ENCODE data around the gene MUC6. TPM values are rescaled to one million over a fixed set of nuclear protein-coding genes. Genes with fewer than 3 reads are reported as not detected.

Gene MUC6
- total and polyA plus RNA-seq, 2 of the 8 experiments (the other 6 are each of a cell fraction or from before 2014, with no cell fraction given) = not detected

- H3K4me1 ChIP-seq (replicated peaks in 1 of 4; ENCODE audit: control insufficient read depth in 3 of 4, insufficient read depth in 4 of 4, low read length in 3 of 4) = peaks cover 0 to 2% (median 0%) of the 10 kb centered on the region in 4 experiments; a peak in 1 of 7 replicates
Measured at GRCh38 chr11:1019321-1019910, 17.1 kb downstream of the MUC6 start.

More at GRCh38 chr11:1019321-1019910, 17.1 kb downstream of the MUC6 start:
- Histone ChIP-seq H3K9me3 (ENCODE audit: insufficient read depth in 2 of 2, low read depth in 1 of 2, low read length in 1 of 2) (peaks cover 5 to 9% of the 10 kb centered on the region in 2 experiments; a peak in 2 of 4 replicates), H3K23ac (ENCODE audit: insufficient read length) (no peak overlapping the region), H3K4me2 (ENCODE audit: insufficient read depth in 1 of 2, low read depth in 2 of 2, low read length in 2 of 2) (no peak overlapping the region), H4K20me1 (replicated peaks in 1 of 2; ENCODE audit: control insufficient read depth in 1 of 2, insufficient read depth in 2 of 2, low read length in 2 of 2) (peaks cover 0 to 12% of the 10 kb centered on the region in 2 experiments), H3K27ac (ENCODE audit: low read depth, low read length) (no peak overlapping the region), H3K23me2 (ENCODE audit: low read depth, low read length) (peaks cover 10% of the 10 kb centered on the region), H3K9ac (replicated peaks in 1 of 4; ENCODE audit: extremely low read depth in 1 of 4, low read depth in 3 of 4, low read length in 3 of 4) (no peak overlapping the region), H3K79me2 (ENCODE audit: control insufficient read depth in 1 of 2, insufficient read depth in 2 of 2, low read length in 2 of 2) (no peaks in the 10 kb centered on the region), H3K56ac (replicated peaks; ENCODE audit: insufficient read length, low read depth, low read length) (no peak overlapping the region), H2BK20ac (ENCODE audit: low read length) (no peak overlapping the region), H2BK15ac (ENCODE audit: low read length) (no peak overlapping the region), H2AK5ac (ENCODE audit: low read depth, low read length) (no peak overlapping the region), H3K36me3 (ENCODE audit: control insufficient read depth in 2 of 4, insufficient read depth in 4 of 4, low read length in 3 of 4) (no peaks in the 10 kb centered on the region; a peak in 1 of 8 replicates), H4K91ac (replicated peaks; ENCODE audit: insufficient read length, low read length) (no peak overlapping the region), H4K5ac (ENCODE audit: insufficient read length, low read depth, low read length) (no peak overlapping the region), H2AFZ (ENCODE audit: low read length) (no peak overlapping the region), H2BK5ac (ENCODE audit: low read depth, low read length) (peak overlapping the region; percentile 75; the same call in 1 of the 2 replicates), H3K14ac (ENCODE audit: insufficient read length) (no peak overlapping the region), H2BK12ac (ENCODE audit: low read depth, low read length) (peak overlapping the region; percentile 60; the same call in 1 of the 2 replicates), H3K4ac (replicated peaks; ENCODE audit: insufficient read length, low read depth, low read length) (no peak overlapping the region), H2BK120ac (replicated peaks; ENCODE audit: low read depth, low read length) (no peak overlapping the region), H3K79me1 (ENCODE audit: low read depth, low read length) (peaks cover 10% of the 10 kb centered on the region), H3K27me3 (replicated peaks in 1 of 4; ENCODE audit: control insufficient read depth in 3 of 4, extremely low read depth in 1 of 4, insufficient read depth in 3 of 4, low read length in 3 of 4) (peaks cover 0 to 2% (median 0%) of the 10 kb centered on the region in 4 experiments; a peak in 1 of 7 replicates), H4K8ac (ENCODE audit: extremely low read depth, insufficient read depth, low read length) (no peak overlapping the region), H3K4me3 (ENCODE audit: extremely low read depth in 1 of 4, insufficient read depth in 2 of 4, low read depth in 3 of 4, low read length in 4 of 4) (no peak overlapping the region), H3K18ac (ENCODE audit: extremely low read depth, low read length) (no peak overlapping the region)
- ChIA-PET CTCF (ENCODE audit: partially characterized antibody) (interaction anchor here (0.9 kb wide), 1 partner anchor 32 kb away, joined by 3 read pairs; no protein-coding TSS in a partner anchor), POLR2A (ENCODE audit: partially characterized antibody) (interaction anchor here (1.4 to 1.9 kb wide), 2 partner anchors 17 to 173 kb away, joined by 3 to 4 read pairs; partner anchors contain the start of gene MUC6)
- WGBS, 2 experiments (ENCODE audit: extremely low coverage in 1 of 2, insufficient coverage in 1 of 2, insufficient read length in 1 of 2, insufficient replicate concordance in 2 of 2, low coverage in 1 of 2, low lambda C conversion rate in 2 of 2, missing lambda C conversion rate in 1 of 2) = 88% methylated on average over 21 of the region's 21 CpGs; no CpG with 5 or more reads in 1 of the 2 experiments
- FAIRE-seq (no peak), DNase-seq (ENCODE audit: low read depth in 1 of 2, low spot score in 2 of 2) (no peak)
- TF ChIP-seq RNF2 (IDR thresholded peaks at IDR 0.05; ENCODE audit: borderline replicate concordance, low read depth, low read length, missing control alignments, poor library complexity, severe bottlenecking) = no peak
- no peak for TF ChIP-seq POU5F1 (IDR thresholded peaks at IDR 0.05; ENCODE audit: low read depth, low read length)
- TF ChIP-seq BRCA1 (IDR thresholded peaks at IDR 0.05; ENCODE audit: low read depth, low read length) = no peak
- TF ChIP-seq SAP30 (IDR thresholded peaks at IDR 0.05; ENCODE audit: insufficient read depth, insufficient replicate concordance, low read length) = no peak
- TF ChIP-seq TEAD4 (IDR thresholded peaks at IDR 0.05; ENCODE audit: low read depth, low read length) = no peak
- TF ChIP-seq MAFK (IDR thresholded peaks at IDR 0.05; ENCODE audit: low read depth, low read length) = no peak
- no peak for TF ChIP-seq GABPA (IDR thresholded peaks at IDR 0.05; ENCODE audit: borderline replicate concordance, insufficient read depth, low read length)
- TF ChIP-seq EGR1 (IDR thresholded peaks at IDR 0.05; ENCODE audit: borderline replicate concordance, low read depth, low read length) = no peak
- TF ChIP-seq SRF (IDR thresholded peaks at IDR 0.05; ENCODE audit: low read depth, low read length) = no peak
- TF ChIP-seq POLR2A (IDR thresholded peaks at IDR 0.05; ENCODE audit: control extremely low read depth in 1 of 2, low read depth in 2 of 2, low read length in 2 of 2) = no peak
- no peak for TF ChIP-seq CHD1 (IDR thresholded peaks at IDR 0.05; ENCODE audit: low read depth, low read length)
- TF ChIP-seq NANOG (IDR thresholded peaks at IDR 0.05; ENCODE audit: insufficient read depth, low read depth, low read length, poor library complexity, severe bottlenecking) = no peak

Data from H1 (cell line).